Pancreas (tissue), 10 donors: ENCODE results near the gene TUBG2. TPM values are rescaled to one million over a fixed set of nuclear protein-coding genes. Genes with fewer than 3 reads are reported as not detected.

Source experiments
- ATAC-seq, 4 donors: fragments of 200-7000 bp; cut with Tn5 transposase; one replicate each; pipeline versions ENCODE4 v1.8.0 to v1.9.1; 2020; ENCODE audit warnings: mild to moderate bottlenecking in 4 of 4, moderate library complexity in 4 of 4
- DNase-seq, 6 donors: peaks; one replicate each; pipeline ENCODE4 v3.0.0-alpha.2; 2020
- FAIRE-seq: peaks from 2 replicates; lab custom pipeline; 2012; peaks lifted over from hg19 to GRCh38; lab: Jason Lieb, UNC
- H3K27ac ChIP-seq, 4 donors: fragments of 200-600 bp; sonication (generic); 1 replicate in 3 of 4; 2 replicates in 1 of 4; pipeline versions ENCODE4 v1.5.0 to v1.8.0; 2020
- H3K27me3 ChIP-seq, 4 donors: fragments of 200-600 bp; one replicate each; pipeline ENCODE4 v1.8.0; 2021
- H3K36me3 ChIP-seq, 3 donors: fragments of 200-600 bp; sonication (generic) in 1 of 3; one replicate each; pipeline versions ENCODE4 v1.5.0 to v1.8.0; 2020 to 2021
- H3K4me1 ChIP-seq, 3 donors: fragments of 200-600 bp; one replicate each; pipeline ENCODE4 v1.8.0; 2021
- H3K4me3 ChIP-seq, 4 donors: fragments of 200-600 bp; sonication (generic) in 2 of 4; one replicate each; pipeline versions ENCODE4 v1.5.0 to v1.8.0; 2020 to 2021
- H3K9me3 ChIP-seq, 4 donors: fragments of 200-600 bp; one replicate each; pipeline ENCODE4 v1.8.0; 2021
- CTCF ChIP-seq, 4 donors: fragments of 200-600 bp; sonication (generic) in 3 of 4; IDR thresholded peaks; one replicate each; pipeline versions ENCODE4 v1.5.0 to v1.8.0; 2021; ENCODE audit warnings: antibody characterized with exemption in 4 of 4
- WGBS, 2 donors: extraction: QIAGEN DNeasy Blood & Tissue Kit; methylation state at CpG; one replicate each; pipeline ENCODE4 v1.1.7; 2013; 5-methylcytosine and 5-hydroxymethylcytosine counted together
- intact Hi-C, 3 donors: fragments of 100-400 bp; cut with DNase I; formaldehyde crosslinking; loops; one replicate each; pipeline versions ENCODE4 v1.11.1 to v1.14.2; 2022
- microRNA-seq, 2 donors: library from miRNA; unstranded; fragments of <30 nt; microRNA quantifications; one replicate each; pipeline versions ENCODE4 to v1.1.0, GENCODE V29; 2019 to 2020
- polyA plus RNA-seq, 2 donors: library from polyadenylated mRNA; stranded (reverse); fragments of 200-250 nt; gene quantifications; one replicate each; pipeline ENCODE4 v1.2.3, GENCODE V29; 2013
- total RNA-seq, 6 donors: library from RNA; stranded (reverse); fragmentation: NEBNext Ultra II Directional in 4 of 6; extraction: Animal tissue kit (Norgen Biotek cat#: 25700) in 4 of 6; gene quantifications; one replicate each; pipeline versions ENCODE4 v1.2.1 to v1.2.4, GENCODE V29; 2021 to 2023
- donor health status: healthy with polysubstance abuse.
- donor health status: DM: no; HTN: no; CAD: no; lungs with moderate emphysema.
- donor health status: DM: no; HTN: no; CAD: no.
- donor health status: control.
- donor health status: control.
- donor health status: Bipolar disorder and iron deficiency.
- donor health status: DM: yes; HTN: yes; CAD: no.
- donor health status: DM: no; HTN: no; CAD: no.
- donor health status: DM: no; HTN: no; CAD: no.
- donor health status: DM: yes; HTN: yes; CAD: no.

The TUBG2 gene
- total and polyA plus RNA-seq, 8 donors = 10.9 to 90.5 (median 32.7) TPM

GRCh38 chr17:42704837-42705494 lies 45.9 kb downstream of the TUBG2 start:
- DNase-seq (no peak), FAIRE-seq (no peak), ATAC-seq (no peak)
- intact Hi-C loops = loop anchor here in 1 of 3 donors (10.0 kb wide), 1 partner anchor 120 kb away; the partner anchor contains the start of gene BECN1
- Histone ChIP-seq H3K4me3 (no peak overlapping the region), H3K27ac (no peak overlapping the region), H3K36me3 (peaks cover 0 to 73% (median 41%) of the 10 kb centered on the region in 3 donors), H3K4me1 (no peaks in the 10 kb centered on the region), H3K27me3 (no peaks in the 10 kb centered on the region), H3K9me3 (no peaks in the 10 kb centered on the region)
- WGBS, 2 donors = 82 to 84% methylated on average over 8 of the region's 8 CpGs
- TF ChIP-seq CTCF (IDR thresholded peaks at IDR 0.05) = no peak

- intact Hi-C loops = loop anchor here in 1 of 3 donors (10.0 kb wide), 1 partner anchor 118 kb away; the partner anchor contains the start of gene BECN1
- H3K4me1 ChIP-seq = no peaks in the 10 kb centered on the region
- DNase-seq = no peak
- no peak overlapping the region for H3K4me3 ChIP-seq
- TF ChIP-seq CTCF (IDR thresholded peaks at IDR 0.05) = no peak
- no peak for ATAC-seq
- H3K9me3 ChIP-seq = no peaks in the 10 kb centered on the region
- H3K27ac ChIP-seq = no peak overlapping the region
- peaks cover 2 to 79% (median 41%) of the 10 kb centered on the region in 3 donors for H3K36me3 ChIP-seq
- H3K27me3 ChIP-seq = no peaks in the 10 kb centered on the region
- FAIRE-seq = no peak
- WGBS, 2 donors = 84 to 90% methylated on average over 5 of the region's 5 CpGs
These were observed 47.6 kb downstream of the TUBG2 start for GRCh38 chr17:42706732-42707131.

GRCh38 chr17:42708588-42708987 lies 49.5 kb downstream of the TUBG2 start:
- Histone ChIP-seq H3K36me3 (peaks cover 2 to 82% (median 42%) of the 10 kb centered on the region in 3 donors), H3K27me3 (no peaks in the 10 kb centered on the region), H3K9me3 (no peaks in the 10 kb centered on the region), H3K27ac (no peak overlapping the region), H3K4me1 (no peaks in the 10 kb centered on the region), H3K4me3 (no peak overlapping the region)
- DNase-seq (no peak), FAIRE-seq (no peak), ATAC-seq (no peak)
- TF ChIP-seq CTCF (IDR thresholded peaks at IDR 0.05) = no peak
- 97% methylated on average over 3 of the region's 3 CpGs for WGBS, 2 donors
- intact Hi-C loops = loop anchor here in 1 of 3 donors (10.0 kb wide), 1 partner anchor 116 kb away; the partner anchor contains the start of gene BECN1

GRCh38 chr17:42709561-42709960 lies 50.5 kb downstream of the TUBG2 start:
- no peak for TF ChIP-seq CTCF (IDR thresholded peaks at IDR 0.05)
- Histone ChIP-seq H3K4me3 (no peak overlapping the region), H3K36me3 (peaks cover 2 to 73% (median 40%) of the 10 kb centered on the region in 3 donors), H3K9me3 (no peaks in the 10 kb centered on the region), H3K4me1 (no peaks in the 10 kb centered on the region), H3K27me3 (no peaks in the 10 kb centered on the region), H3K27ac (no peak overlapping the region)
- FAIRE-seq = no peak
- ATAC-seq = no peak
- no peak for DNase-seq
- 74 to 78% methylated on average over 2 of the region's 2 CpGs for whole genome bisulfite sequencing, 2 donors
- intact Hi-C loops = loop anchor here in 1 of 3 donors (10.0 kb wide), 1 partner anchor 115 kb away; the partner anchor contains the start of gene BECN1

Small RNAs within 50 kb of the gene (microRNA-seq; reads per million reads assigned to microRNA genes)
- gene MIR6780A = 0 to 1.2 reads per million in 2 donors

Other genes with a start within 250 kb of the TUBG2 start
- gene CAVIN1, start 236.0 kb upstream of the TUBG2 start, total RNA-seq = 10 to 100 TPM; 11.5 to 42.6 (median 19.6) TPM
- 10 to 100 TPM; 25.2 to 32.9 TPM for gene CAVIN1, start 236.0 kb upstream of the TUBG2 start, polyA plus RNA-seq
- 10 to 100 TPM; 22.8 to 51.3 (median 28.6) TPM for gene ATP6V0A1, start 200.4 kb upstream of the TUBG2 start, total RNA-seq
- 10 to 100 TPM; 37.2 to 55.9 TPM for gene ATP6V0A1, start 200.4 kb upstream of the TUBG2 start, polyA plus RNA-seq
- gene NAGLU, start 123.0 kb upstream of the TUBG2 start, total RNA-seq = 10 to 100 TPM; 17.6 to 33.8 (median 25.6) TPM
- 10 to 100 TPM; 51.6 to 52.6 TPM for gene NAGLU, start 123.0 kb upstream of the TUBG2 start, polyA plus RNA-seq
- gene HSD17B1, start 106.4 kb upstream of the TUBG2 start, total RNA-seq = 1 to 10 TPM in 2 of 6 donors, under 1 TPM in 4; 0.32 to 1.3 (median 0.74) TPM
- gene HSD17B1, start 106.4 kb upstream of the TUBG2 start, polyA plus RNA-seq = 1 to 10 TPM; 3.5 TPM
- 10 to 100 TPM; 32.3 to 63.5 (median 52.3) TPM for gene COASY, start 97.1 kb upstream of the TUBG2 start, total RNA-seq
- gene COASY, start 97.1 kb upstream of the TUBG2 start, polyA plus RNA-seq = 100 to 1,000 TPM; 135 to 152 TPM
- gene MLX, start 92.2 kb upstream of the TUBG2 start, total RNA-seq = 10 to 100 TPM; 18.6 to 26.7 (median 22.9) TPM
- gene MLX, start 92.2 kb upstream of the TUBG2 start, polyA plus RNA-seq = 10 to 100 TPM; 31.9 to 44.5 TPM
- 1 to 10 TPM; 1.0 to 2.7 (median 2.0) TPM for gene PSMC3IP, start 81.6 kb upstream of the TUBG2 start, total RNA-seq
- 1 to 10 TPM; 3.9 to 7.0 TPM for gene PSMC3IP, start 81.6 kb upstream of the TUBG2 start, polyA plus RNA-seq
- gene RETREG3, start 49.9 kb upstream of the TUBG2 start, total RNA-seq = 10 to 100 TPM; 39.3 to 78.0 (median 47.0) TPM
- 10 to 100 TPM; 28.8 to 35.5 TPM for gene RETREG3, start 49.9 kb upstream of the TUBG2 start, polyA plus RNA-seq
- gene TUBG1, start 49.6 kb upstream of the TUBG2 start, total RNA-seq = 10 to 100 TPM; 10.5 to 79.9 (median 22.2) TPM
- 10 to 100 TPM; 23.5 to 29.1 TPM for gene TUBG1, start 49.6 kb upstream of the TUBG2 start, polyA plus RNA-seq
- gene PLEKHH3, start 17.7 kb downstream of the TUBG2 start, total RNA-seq = 10 to 100 TPM; 24.7 to 90.6 (median 33.3) TPM
- 100 to 1,000 TPM; 148 to 215 TPM for gene PLEKHH3, start 17.7 kb downstream of the TUBG2 start, polyA plus RNA-seq
- 1 to 10 TPM in 1 of 6 donors, under 1 TPM in 5; 0.09 to 1.0 (median 0.49) TPM for gene CCR10, start 22.6 kb downstream of the TUBG2 start, total RNA-seq
- gene CCR10, start 22.6 kb downstream of the TUBG2 start, polyA plus RNA-seq = 1 to 10 TPM in 1 of 2 donors, under 1 TPM in 1; 0.91 to 1.1 TPM
- 10 to 100 TPM in 1 of 6 donors, 1 to 10 TPM in 5; 3.1 to 10.4 (median 5.4) TPM for gene CNTNAP1, start 23.2 kb downstream of the TUBG2 start, total RNA-seq
- 10 to 100 TPM in 1 of 2 donors, 1 to 10 TPM in 1; 8.1 to 20.0 TPM for gene CNTNAP1, start 23.2 kb downstream of the TUBG2 start, polyA plus RNA-seq
- gene EZH1, start 85.8 kb downstream of the TUBG2 start, total RNA-seq = 10 to 100 TPM in 5 of 6 donors, 1 to 10 TPM in 1; 8.8 to 25.4 (median 14.6) TPM
- gene EZH1, start 85.8 kb downstream of the TUBG2 start, polyA plus RNA-seq = 10 to 100 TPM; 16.3 to 23.3 TPM
- gene RAMP2, start 101.9 kb downstream of the TUBG2 start, total RNA-seq = 1 to 10 TPM; 2.4 to 9.2 (median 4.7) TPM
- gene RAMP2, start 101.9 kb downstream of the TUBG2 start, polyA plus RNA-seq = 10 to 100 TPM; 15.9 to 26.5 TPM
- 10 to 100 TPM; 18.1 to 30.7 (median 26.0) TPM for gene VPS25, start 114.2 kb downstream of the TUBG2 start, total RNA-seq
- 10 to 100 TPM; 24.6 to 46.9 TPM for gene VPS25, start 114.2 kb downstream of the TUBG2 start, polyA plus RNA-seq
- gene WNK4, start 121.3 kb downstream of the TUBG2 start, total RNA-seq = under 1 TPM; 0.19 to 0.87 (median 0.51) TPM
- gene WNK4, start 121.3 kb downstream of the TUBG2 start, polyA plus RNA-seq = 1 to 10 TPM; 1.1 to 4.7 TPM
- 10 to 100 TPM; 48.1 to 73.6 (median 64.7) TPM for gene COA3, start 139.4 kb downstream of the TUBG2 start, total RNA-seq
- gene COA3, start 139.4 kb downstream of the TUBG2 start, polyA plus RNA-seq = 100 to 1,000 TPM; 107 to 130 TPM
- gene CNTD1, start 139.6 kb downstream of the TUBG2 start, total RNA-seq = under 1 TPM; 0.13 to 0.78 (median 0.55) TPM
- gene CNTD1, start 139.6 kb downstream of the TUBG2 start, polyA plus RNA-seq = under 1 TPM; 0.19 to 0.47 TPM
- gene BECN1, start 165.0 kb downstream of the TUBG2 start, total RNA-seq = 10 to 100 TPM; 35.2 to 49.7 (median 44.6) TPM
- gene BECN1, start 165.0 kb downstream of the TUBG2 start, polyA plus RNA-seq = 10 to 100 TPM; 20.1 to 38.9 TPM
- 10 to 100 TPM; 25.8 to 51.6 (median 45.0) TPM for gene PSME3, start 174.1 kb downstream of the TUBG2 start, total RNA-seq
- gene PSME3, start 174.1 kb downstream of the TUBG2 start, polyA plus RNA-seq = 10 to 100 TPM; 17.8 to 27.7 TPM
- 1 to 10 TPM in 1 of 6 donors, under 1 TPM in 5; 0.37 to 1.7 (median 0.56) TPM for gene AOC2, start 185.3 kb downstream of the TUBG2 start, total RNA-seq
- under 1 TPM; 0.77 to 0.87 TPM for gene AOC2, start 185.3 kb downstream of the TUBG2 start, polyA plus RNA-seq
- gene AOC3, start 191.9 kb downstream of the TUBG2 start, total RNA-seq = 1 to 10 TPM; 1.9 to 9.5 (median 5.8) TPM
- 10 to 100 TPM in 1 of 2 donors, 1 to 10 TPM in 1; 6.2 to 11.3 TPM for gene AOC3, start 191.9 kb downstream of the TUBG2 start, polyA plus RNA-seq
- gene G6PC1, start 241.5 kb downstream of the TUBG2 start, total RNA-seq = under 1 TPM in 4 of 6 donors, not detected in 2; 0.17 to 0.72 (median 0.23) TPM
- gene G6PC1, start 241.5 kb downstream of the TUBG2 start, polyA plus RNA-seq = under 1 TPM; 0.08 to 0.42 TPM